ENCODE measurements around the gene CCDC187.

CCDC187 gene

GRCh38 chr9:136339173-136339957, 35.5 kb upstream of the CCDC187 start:
- no peak for DNase-seq

- no peak for DNase-seq
These were observed 34.6 kb upstream of the CCDC187 start for GRCh38 chr9:136338511-136338910.

GRCh38 chr9:136337416-136338395, 33.8 kb upstream of the CCDC187 start:
- no peak for DNase-seq

- DNase-seq = no peak
These were observed 33.0 kb upstream of the CCDC187 start for GRCh38 chr9:136336881-136337280.

- no peak for DNase-seq
These were observed 32.4 kb upstream of the CCDC187 start for GRCh38 chr9:136336156-136336870.

GRCh38 chr9:136335296-136336155, 31.6 kb upstream of the CCDC187 start:
- no peak for DNase-seq

- DNase-seq = no peak
These were observed 30.6 kb upstream of the CCDC187 start for GRCh38 chr9:136334541-136334940.

GRCh38 chr9:136333486-136333885, 29.6 kb upstream of the CCDC187 start:
- no peak for DNase-seq

- DNase-seq = no peak
These were observed 29.2 kb upstream of the CCDC187 start for GRCh38 chr9:136333045-136333444.

GRCh38 chr9:136332482-136332983, 28.6 kb upstream of the CCDC187 start:
- no peak for DNase-seq

- DNase-seq = no peak
These were observed 27.9 kb upstream of the CCDC187 start for GRCh38 chr9:136331556-136332481.

- no peak for DNase-seq
These were observed 27.1 kb upstream of the CCDC187 start for GRCh38 chr9:136331030-136331429.

- DNase-seq = no peak
These were observed 26.6 kb upstream of the CCDC187 start for GRCh38 chr9:136330406-136330990.

- DNase-seq = no peak
These were observed 25.9 kb upstream of the CCDC187 start for GRCh38 chr9:136329636-136330405.

- no peak for DNase-seq
These were observed 25.3 kb upstream of the CCDC187 start for GRCh38 chr9:136329211-136329627.

- DNase-seq = no peak
These were observed 24.7 kb upstream of the CCDC187 start for GRCh38 chr9:136328622-136329041.

- DNase-seq = no peak
These were observed 24.2 kb upstream of the CCDC187 start for GRCh38 chr9:136328011-136328621.

GRCh38 chr9:136327304-136327974, 23.5 kb upstream of the CCDC187 start, which contains the start of gene GPSM1:
Gene GPSM1, plus strand, starts transcription at chr9:136327539. Its CDS starts 157 bp downstream, at chr9:136327696.
- DNase-seq = no peak
